ENCODE results near the gene CLCN6. TPM values are rescaled to one million over a fixed set of nuclear protein-coding genes. Genes with fewer than 3 reads are reported as not detected.

The CLCN6 gene
- total RNA-seq, 1 experiment from 2014 or later: 13.7 TPM

DNA sequence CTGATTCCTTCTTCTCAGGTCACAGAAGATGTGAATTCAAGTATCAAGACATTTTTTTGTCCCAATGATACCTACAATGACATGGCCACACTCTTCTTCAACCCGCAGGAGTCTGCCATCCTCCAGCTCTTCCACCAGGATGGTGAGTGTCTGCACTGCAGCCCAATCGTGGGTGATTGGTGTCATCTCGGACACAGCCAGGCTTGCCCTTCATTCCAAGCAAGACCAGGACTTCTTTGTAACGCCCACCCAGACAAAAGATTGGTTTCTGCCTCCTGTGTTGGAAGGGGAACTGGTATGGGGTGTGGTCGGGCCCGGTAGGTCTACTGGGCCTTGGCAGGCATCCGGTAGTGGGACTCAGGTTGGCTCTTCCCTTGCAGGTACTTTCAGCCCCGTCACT, 27.5 kb downstream of the CLCN6 start:
- Histone ChIP-seq H3K4me2 (ENCODE audit: low read length) (no peak overlapping the region), H3K9me3 (ENCODE audit: control insufficient read depth in 1 of 2, insufficient read depth in 1 of 2, low read depth in 1 of 2, low read length in 2 of 2) (no peaks in the 10 kb centered on the region), H3K27ac (ENCODE audit: low read depth, low read length) (no peak overlapping the region), H3K27me3 (ENCODE audit: insufficient read depth, low read length) (no peaks in the 10 kb centered on the region), H3K9me2 (ENCODE audit: insufficient read depth) (no peaks in the 10 kb centered on the region), H3K4me3 (replicated peaks in 1 of 2; ENCODE audit: low read depth in 1 of 2, low read length in 2 of 2) (no peak overlapping the region), H3K79me2 (ENCODE audit: insufficient read depth, low read length) (no peaks in the 10 kb centered on the region), H2AFZ (ENCODE audit: low read depth, low read length, poor library complexity, severe bottlenecking) (no peak overlapping the region), H3K4me1 (ENCODE audit: control insufficient read depth in 1 of 2, insufficient read depth in 2 of 2, low read length in 2 of 2) (no peaks in the 10 kb centered on the region), H3K9ac (ENCODE audit: low read length) (no peak overlapping the region), H4K20me1 (ENCODE audit: insufficient read depth) (no peaks in the 10 kb centered on the region), H3K36me3 (ENCODE audit: control insufficient read depth in 1 of 2, insufficient read depth in 2 of 2, low read length in 2 of 2) (peaks cover 5 to 19% of the 10 kb centered on the region in 2 experiments; a peak in 2 of 4 replicates)
- intact Hi-C loops (cut with micrococcal nuclease): loop anchor here (10.0 kb wide), 2 partner anchors 371 to 799 kb away; no protein-coding TSS in a partner anchor
- ATAC-seq (no peak), DNase-seq (ENCODE audit: low read depth, low spot score) (no peak)
- POLR2A ChIA-PET: no interaction called here
- BruUV-seq (replicated peaks): no TSS peak
- CTCF ChIA-PET: no interaction called here
- RAD21 ChIA-PET (ENCODE audit: low non-redundant PET in 1 of 2, low total read pairs in 2 of 2, uncharacterized antibody in 2 of 2, unreplicated experiment in 2 of 2): no interaction called here
- TF ChIP-seq, protein P1, sequence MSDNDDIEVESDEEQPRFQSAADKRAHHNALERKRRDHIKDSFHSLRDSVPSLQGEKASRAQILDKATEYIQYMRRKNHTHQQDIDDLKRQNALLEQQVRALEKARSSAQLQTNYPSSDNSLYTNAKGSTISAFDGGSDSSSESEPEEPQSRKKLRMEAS (IDR thresholded peaks at IDR 0.05): no peak
- TF ChIP-seq ELF1 (IDR thresholded peaks at IDR 0.05; ENCODE audit: borderline replicate concordance, low read depth): no peak
- no peak for TF ChIP-seq FOSL1 (IDR thresholded peaks at IDR 0.05; ENCODE audit: low read depth)
- TF ChIP-seq POLR2A (IDR thresholded peaks at IDR 0.05; ENCODE audit: borderline replicate concordance, extremely low read depth, insufficient read depth, insufficient read length): no peak
- TF ChIP-seq, protein P2, sequence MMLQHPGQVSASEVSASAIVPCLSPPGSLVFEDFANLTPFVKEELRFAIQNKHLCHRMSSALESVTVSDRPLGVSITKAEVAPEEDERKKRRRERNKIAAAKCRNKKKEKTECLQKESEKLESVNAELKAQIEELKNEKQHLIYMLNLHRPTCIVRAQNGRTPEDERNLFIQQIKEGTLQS (IDR thresholded peaks at IDR 0.05): no peak

DNA sequence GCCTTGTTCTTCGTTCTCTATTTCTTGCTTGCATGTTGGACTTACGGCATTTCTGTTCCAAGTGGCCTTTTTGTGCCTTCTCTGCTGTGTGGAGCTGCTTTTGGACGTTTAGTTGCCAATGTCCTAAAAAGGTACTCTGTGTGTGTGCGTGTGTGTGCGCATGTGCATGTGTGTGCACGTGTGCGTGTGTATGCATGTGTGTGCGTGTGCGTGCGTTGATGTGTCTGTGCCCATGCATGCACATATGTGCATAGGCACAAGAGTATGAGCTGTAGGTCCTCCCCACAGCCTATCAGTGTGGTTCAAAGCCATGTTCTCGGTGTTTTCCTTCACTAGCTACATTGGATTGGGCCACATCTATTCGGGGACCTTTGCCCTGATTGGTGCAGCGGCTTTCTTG, 27.9 kb downstream of the CLCN6 start:
- Histone ChIP-seq H3K4me3 (replicated peaks in 1 of 2; ENCODE audit: low read depth in 1 of 2, low read length in 2 of 2) (no peak overlapping the region), H3K9me3 (ENCODE audit: control insufficient read depth in 1 of 2, insufficient read depth in 1 of 2, low read depth in 1 of 2, low read length in 2 of 2) (no peaks in the 10 kb centered on the region), H2AFZ (ENCODE audit: low read depth, low read length, poor library complexity, severe bottlenecking) (no peak overlapping the region), H3K9me2 (ENCODE audit: insufficient read depth) (no peaks in the 10 kb centered on the region), H3K9ac (ENCODE audit: low read length) (no peak overlapping the region), H3K27me3 (ENCODE audit: insufficient read depth, low read length) (no peaks in the 10 kb centered on the region), H4K20me1 (ENCODE audit: insufficient read depth) (no peaks in the 10 kb centered on the region), H3K79me2 (ENCODE audit: insufficient read depth, low read length) (no peaks in the 10 kb centered on the region), H3K4me2 (ENCODE audit: low read length) (no peak overlapping the region), H3K27ac (ENCODE audit: low read depth, low read length) (no peak overlapping the region), H3K36me3 (ENCODE audit: control insufficient read depth in 1 of 2, insufficient read depth in 2 of 2, low read length in 2 of 2) (peaks cover 5 to 15% of the 10 kb centered on the region in 2 experiments; a peak in 2 of 4 replicates), H3K4me1 (ENCODE audit: control insufficient read depth in 1 of 2, insufficient read depth in 2 of 2, low read length in 2 of 2) (no peaks in the 10 kb centered on the region)
- POLR2A ChIA-PET: no interaction called here
- intact Hi-C loops (cut with micrococcal nuclease): loop anchor here (10.0 kb wide), 2 partner anchors 371 to 799 kb away; no protein-coding TSS in a partner anchor
- no peak for ATAC-seq
- no TSS peak for BruUV-seq (replicated peaks)
- CTCF ChIA-PET: no interaction called here
- RAD21 ChIA-PET (ENCODE audit: low non-redundant PET in 1 of 2, low total read pairs in 2 of 2, uncharacterized antibody in 2 of 2, unreplicated experiment in 2 of 2): no interaction called here
- no peak for DNase-seq (ENCODE audit: low read depth, low spot score)
- no peak for TF ChIP-seq POLR2AphosphoS5 (IDR thresholded peaks at IDR 0.05; ENCODE audit: low read depth, low read length)
- TF ChIP-seq JUND (IDR thresholded peaks at IDR 0.05): no peak
- TF ChIP-seq YY1 (IDR thresholded peaks at IDR 0.05; ENCODE audit: extremely low read depth, insufficient replicate concordance, low read depth, low read length): no peak
- no peak for TF ChIP-seq ELF1 (IDR thresholded peaks at IDR 0.05; ENCODE audit: borderline replicate concordance, low read depth)
- TF ChIP-seq EZH2phosphoT487 (IDR thresholded peaks at IDR 0.05; ENCODE audit: borderline replicate concordance): no peak
- TF ChIP-seq, protein P3, sequence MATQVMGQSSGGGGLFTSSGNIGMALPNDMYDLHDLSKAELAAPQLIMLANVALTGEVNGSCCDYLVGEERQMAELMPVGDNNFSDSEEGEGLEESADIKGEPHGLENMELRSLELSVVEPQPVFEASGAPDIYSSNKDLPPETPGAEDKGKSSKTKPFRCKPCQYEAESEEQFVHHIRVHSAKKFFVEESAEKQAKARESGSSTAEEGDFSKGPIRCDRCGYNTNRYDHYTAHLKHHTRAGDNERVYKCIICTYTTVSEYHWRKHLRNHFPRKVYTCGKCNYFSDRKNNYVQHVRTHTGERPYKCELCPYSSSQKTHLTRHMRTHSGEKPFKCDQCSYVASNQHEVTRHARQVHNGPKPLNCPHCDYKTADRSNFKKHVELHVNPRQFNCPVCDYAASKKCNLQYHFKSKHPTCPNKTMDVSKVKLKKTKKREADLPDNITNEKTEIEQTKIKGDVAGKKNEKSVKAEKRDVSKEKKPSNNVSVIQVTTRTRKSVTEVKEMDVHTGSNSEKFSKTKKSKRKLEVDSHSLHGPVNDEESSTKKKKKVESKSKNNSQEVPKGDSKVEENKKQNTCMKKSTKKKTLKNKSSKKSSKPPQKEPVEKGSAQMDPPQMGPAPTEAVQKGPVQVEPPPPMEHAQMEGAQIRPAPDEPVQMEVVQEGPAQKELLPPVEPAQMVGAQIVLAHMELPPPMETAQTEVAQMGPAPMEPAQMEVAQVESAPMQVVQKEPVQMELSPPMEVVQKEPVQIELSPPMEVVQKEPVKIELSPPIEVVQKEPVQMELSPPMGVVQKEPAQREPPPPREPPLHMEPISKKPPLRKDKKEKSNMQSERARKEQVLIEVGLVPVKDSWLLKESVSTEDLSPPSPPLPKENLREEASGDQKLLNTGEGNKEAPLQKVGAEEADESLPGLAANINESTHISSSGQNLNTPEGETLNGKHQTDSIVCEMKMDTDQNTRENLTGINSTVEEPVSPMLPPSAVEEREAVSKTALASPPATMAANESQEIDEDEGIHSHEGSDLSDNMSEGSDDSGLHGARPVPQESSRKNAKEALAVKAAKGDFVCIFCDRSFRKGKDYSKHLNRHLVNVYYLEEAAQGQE (IDR thresholded peaks at IDR 0.05; ENCODE audit: low read depth): no peak
- TF ChIP-seq, protein P1 (IDR thresholded peaks at IDR 0.05): no peak
- TF ChIP-seq, protein P2 (IDR thresholded peaks at IDR 0.05): no peak
- TF ChIP-seq TCF7L2 (IDR thresholded peaks at IDR 0.05; ENCODE audit: borderline replicate concordance, extremely low read depth, insufficient read depth, insufficient read length): no peak
- TF ChIP-seq CEBPB (IDR thresholded peaks at IDR 0.05; ENCODE audit: low read depth): no peak
- TF ChIP-seq EZH2 (IDR thresholded peaks at IDR 0.05): no peak
- TF ChIP-seq SRF (IDR thresholded peaks at IDR 0.05; ENCODE audit: low read depth): no peak

Measured in HCT116 (cell line).